ELR (cell line): ENCODE data around the gene UBAC2.
"Not testable (repeated sequence)": the region's sequence is repeated elsewhere in the genome, so short reads cannot be mapped to it uniquely, and the experiment has no call there.

Experiments used
- DNase-seq: peaks from one replicate; pipeline ENCODE4 v3.0.0-alpha.2; 2015; ENCODE audit warnings: low read depth

Gene UBAC2

GRCh38 chr13:99214731-99215130 is 14.1 kb downstream of the UBAC2 start:
- no peak for DNase-seq

- no peak for DNase-seq
These were observed 14.7 kb downstream of the UBAC2 start for GRCh38 chr13:99215184-99215830.

- no peak for DNase-seq
These were observed 16.9 kb downstream of the UBAC2 start for GRCh38 chr13:99217461-99218110.

- DNase-seq, result no peak
These were observed 17.5 kb downstream of the UBAC2 start for GRCh38 chr13:99218126-99218525.

GRCh38 chr13:99218545-99218944 is 17.9 kb downstream of the UBAC2 start:
- no peak for DNase-seq

- DNase-seq, result no peak
These were observed 18.3 kb downstream of the UBAC2 start for GRCh38 chr13:99218969-99219368.

- no peak for DNase-seq
These were observed 19.7 kb downstream of the UBAC2 start for GRCh38 chr13:99220199-99220935.

- DNase-seq, result no peak
These were observed 21.0 kb downstream of the UBAC2 start for GRCh38 chr13:99221567-99222239.

GRCh38 chr13:99223587-99223986 is 22.9 kb downstream of the UBAC2 start:
- DNase-seq, result no peak

- DNase-seq, result no peak
These were observed 23.4 kb downstream of the UBAC2 start for GRCh38 chr13:99224021-99224420.

- DNase-seq, result no peak
These were observed 24.4 kb downstream of the UBAC2 start for GRCh38 chr13:99225078-99225477.

GRCh38 chr13:99226513-99226912 is 25.9 kb downstream of the UBAC2 start:
- no peak for DNase-seq

- DNase-seq, result peak; percentile 7
These were observed 26.8 kb downstream of the UBAC2 start for GRCh38 chr13:99227331-99227900.

GRCh38 chr13:99227909-99228688 is 27.4 kb downstream of the UBAC2 start:
- DNase-seq, result peak; percentile 36

- peak; percentile 86 for DNase-seq
These were observed 28.4 kb downstream of the UBAC2 start for GRCh38 chr13:99228737-99229691.

GRCh38 chr13:99230588-99230987 is 29.9 kb downstream of the UBAC2 start:
- not testable (repeated sequence) for DNase-seq

- no peak for DNase-seq
These were observed 30.3 kb downstream of the UBAC2 start for GRCh38 chr13:99230991-99231390.

- no peak for DNase-seq
These were observed 31.1 kb downstream of the UBAC2 start for GRCh38 chr13:99231721-99232120.

- no peak for DNase-seq
These were observed 37.5 kb downstream of the UBAC2 start for GRCh38 chr13:99237981-99238662.

- no peak for DNase-seq
These were observed 45.4 kb downstream of the UBAC2 start for GRCh38 chr13:99246100-99246499.
